Measurements from ENCODE around the gene SLC34A3.

- TF ChIP-seq, protein P1, sequence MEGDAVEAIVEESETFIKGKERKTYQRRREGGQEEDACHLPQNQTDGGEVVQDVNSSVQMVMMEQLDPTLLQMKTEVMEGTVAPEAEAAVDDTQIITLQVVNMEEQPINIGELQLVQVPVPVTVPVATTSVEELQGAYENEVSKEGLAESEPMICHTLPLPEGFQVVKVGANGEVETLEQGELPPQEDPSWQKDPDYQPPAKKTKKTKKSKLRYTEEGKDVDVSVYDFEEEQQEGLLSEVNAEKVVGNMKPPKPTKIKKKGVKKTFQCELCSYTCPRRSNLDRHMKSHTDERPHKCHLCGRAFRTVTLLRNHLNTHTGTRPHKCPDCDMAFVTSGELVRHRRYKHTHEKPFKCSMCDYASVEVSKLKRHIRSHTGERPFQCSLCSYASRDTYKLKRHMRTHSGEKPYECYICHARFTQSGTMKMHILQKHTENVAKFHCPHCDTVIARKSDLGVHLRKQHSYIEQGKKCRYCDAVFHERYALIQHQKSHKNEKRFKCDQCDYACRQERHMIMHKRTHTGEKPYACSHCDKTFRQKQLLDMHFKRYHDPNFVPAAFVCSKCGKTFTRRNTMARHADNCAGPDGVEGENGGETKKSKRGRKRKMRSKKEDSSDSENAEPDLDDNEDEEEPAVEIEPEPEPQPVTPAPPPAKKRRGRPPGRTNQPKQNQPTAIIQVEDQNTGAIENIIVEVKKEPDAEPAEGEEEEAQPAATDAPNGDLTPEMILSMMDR (IDR thresholded peaks at IDR 0.05), result no peak
- TF ChIP-seq POLR2A (IDR thresholded peaks at IDR 0.05) (no peak), POLR2AphosphoS5 (IDR thresholded peaks at IDR 0.05) (no peak), EP300 (IDR thresholded peaks at IDR 0.05; ENCODE audit: low read depth) (no peak)
Observed at GRCh38 chr9:137252555-137253506, 22.1 kb downstream of the SLC34A3 start.
